Suppressor macrophage treated with lipopolysaccharide for 4 hours (primary cell): ENCODE measurements around the gene EIF4G3.
A peak's percentile ranks its signal among the peaks of the same experiment; 100 is the strongest.
"Not testable (repeated sequence)": the region's sequence is repeated elsewhere in the genome, so short reads cannot be mapped to it uniquely, and the experiment has no call there.

Experiments used
- DNase-seq: peaks from one replicate; pipeline ENCODE4 v3.0.0-alpha.2; 2020

The EIF4G3 gene, protein sequence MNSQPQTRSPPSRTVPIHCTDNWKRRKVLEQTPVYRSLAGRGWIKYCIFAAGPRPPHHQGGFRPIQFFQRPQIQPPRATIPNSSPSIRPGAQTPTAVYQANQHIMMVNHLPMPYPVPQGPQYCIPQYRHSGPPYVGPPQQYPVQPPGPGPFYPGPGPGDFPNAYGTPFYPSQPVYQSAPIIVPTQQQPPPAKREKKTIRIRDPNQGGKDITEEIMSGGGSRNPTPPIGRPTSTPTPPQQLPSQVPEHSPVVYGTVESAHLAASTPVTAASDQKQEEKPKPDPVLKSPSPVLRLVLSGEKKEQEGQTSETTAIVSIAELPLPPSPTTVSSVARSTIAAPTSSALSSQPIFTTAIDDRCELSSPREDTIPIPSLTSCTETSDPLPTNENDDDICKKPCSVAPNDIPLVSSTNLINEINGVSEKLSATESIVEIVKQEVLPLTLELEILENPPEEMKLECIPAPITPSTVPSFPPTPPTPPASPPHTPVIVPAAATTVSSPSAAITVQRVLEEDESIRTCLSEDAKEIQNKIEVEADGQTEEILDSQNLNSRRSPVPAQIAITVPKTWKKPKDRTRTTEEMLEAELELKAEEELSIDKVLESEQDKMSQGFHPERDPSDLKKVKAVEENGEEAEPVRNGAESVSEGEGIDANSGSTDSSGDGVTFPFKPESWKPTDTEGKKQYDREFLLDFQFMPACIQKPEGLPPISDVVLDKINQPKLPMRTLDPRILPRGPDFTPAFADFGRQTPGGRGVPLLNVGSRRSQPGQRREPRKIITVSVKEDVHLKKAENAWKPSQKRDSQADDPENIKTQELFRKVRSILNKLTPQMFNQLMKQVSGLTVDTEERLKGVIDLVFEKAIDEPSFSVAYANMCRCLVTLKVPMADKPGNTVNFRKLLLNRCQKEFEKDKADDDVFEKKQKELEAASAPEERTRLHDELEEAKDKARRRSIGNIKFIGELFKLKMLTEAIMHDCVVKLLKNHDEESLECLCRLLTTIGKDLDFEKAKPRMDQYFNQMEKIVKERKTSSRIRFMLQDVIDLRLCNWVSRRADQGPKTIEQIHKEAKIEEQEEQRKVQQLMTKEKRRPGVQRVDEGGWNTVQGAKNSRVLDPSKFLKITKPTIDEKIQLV (N-terminal part only)

DNA sequence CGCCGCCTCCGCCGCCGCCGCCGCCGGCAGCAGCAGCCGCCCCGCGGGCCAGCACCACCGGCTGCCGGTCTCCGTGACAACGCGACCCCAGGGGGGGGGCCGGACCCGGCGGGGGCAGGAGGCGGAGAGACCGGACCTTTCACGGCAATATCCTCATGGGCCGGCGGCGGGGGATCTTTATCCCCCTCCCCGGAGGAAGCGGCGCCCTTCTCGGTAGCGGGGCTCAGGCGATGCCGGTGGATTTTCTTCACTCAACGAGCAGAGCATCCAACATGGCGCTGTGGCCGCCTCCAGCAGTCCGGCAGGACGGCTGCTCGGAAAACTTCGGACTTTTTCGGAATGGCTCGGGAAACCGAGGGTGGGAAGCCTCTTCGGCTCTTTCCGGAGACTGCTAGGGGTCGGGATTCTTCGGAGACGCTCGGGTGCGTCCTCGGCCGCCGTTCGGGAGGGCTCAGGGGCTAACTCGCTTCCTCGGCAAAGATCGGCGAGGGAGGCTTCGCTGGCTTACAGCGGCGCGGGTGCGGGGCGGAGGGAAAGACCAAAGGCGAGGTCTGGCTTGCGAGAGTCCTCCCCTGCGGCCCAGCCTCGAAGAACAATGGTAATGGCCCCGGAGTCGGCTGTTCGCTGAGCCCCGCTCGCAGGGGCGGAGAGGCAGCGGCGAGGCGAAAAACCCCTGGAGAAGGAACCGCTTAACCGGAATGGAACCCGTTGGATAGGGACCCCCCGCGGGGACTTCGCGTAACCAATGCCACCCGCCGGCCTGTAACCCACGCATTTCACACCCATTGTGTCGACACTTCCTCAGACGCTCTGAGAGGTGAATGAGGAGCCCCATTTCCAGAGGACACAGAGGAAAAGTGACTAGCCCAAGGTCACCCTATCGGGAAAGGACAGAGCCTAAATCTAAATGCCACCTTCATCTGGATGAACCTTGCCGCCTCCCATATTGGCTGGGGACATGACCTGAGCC lies at the start of gene EIF4G3:
EIF4G3 (minus strand) TSS at position 312 of the 970 bp plus-strand sequence. CDS start 174,155 bp downstream, outside the sequence.
- DNase-seq = peak; percentile 99

DNA sequence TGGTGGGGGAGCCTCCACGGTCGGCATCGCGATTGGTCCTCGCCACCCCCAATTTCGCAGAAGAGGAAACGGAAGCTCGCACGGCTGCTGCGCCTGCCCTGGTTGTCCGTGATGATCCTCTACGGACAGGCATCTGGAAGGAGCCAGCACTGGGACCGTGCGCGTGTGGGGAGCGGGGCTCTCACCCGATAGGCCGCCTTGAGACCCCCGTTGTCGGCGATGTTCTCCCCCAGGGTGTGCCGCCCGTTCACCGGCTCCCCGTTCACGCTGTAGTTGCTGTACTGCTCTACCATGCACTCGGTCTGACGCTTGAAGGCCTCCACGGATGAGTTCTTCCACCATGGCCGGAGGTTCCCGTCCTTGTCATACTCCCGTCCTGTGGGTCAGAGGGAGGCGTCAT lies 48.4 kb upstream of the EIF4G3 start:
- DNase-seq = no peak

DNA sequence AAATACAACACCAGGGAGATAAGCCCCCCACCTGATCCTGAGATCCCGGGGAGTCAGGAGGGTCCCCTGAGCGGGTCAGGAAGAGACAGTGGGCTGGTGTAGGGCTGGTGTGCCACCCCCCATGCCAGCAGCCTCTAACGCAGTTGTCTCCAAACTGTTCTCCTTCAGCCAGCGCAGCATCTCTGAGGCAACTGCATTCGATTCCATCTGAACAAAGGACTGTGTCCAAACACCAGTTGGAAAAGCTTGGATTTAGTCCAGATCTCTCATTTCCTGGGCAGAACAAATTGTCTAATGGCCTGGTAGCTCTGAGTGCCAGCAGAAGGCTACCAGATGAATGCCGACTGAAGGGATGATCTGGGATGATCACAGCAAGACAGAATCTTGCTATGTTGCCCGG lies 44.1 kb upstream of the EIF4G3 start:
- DNase-seq = no peak

DNA sequence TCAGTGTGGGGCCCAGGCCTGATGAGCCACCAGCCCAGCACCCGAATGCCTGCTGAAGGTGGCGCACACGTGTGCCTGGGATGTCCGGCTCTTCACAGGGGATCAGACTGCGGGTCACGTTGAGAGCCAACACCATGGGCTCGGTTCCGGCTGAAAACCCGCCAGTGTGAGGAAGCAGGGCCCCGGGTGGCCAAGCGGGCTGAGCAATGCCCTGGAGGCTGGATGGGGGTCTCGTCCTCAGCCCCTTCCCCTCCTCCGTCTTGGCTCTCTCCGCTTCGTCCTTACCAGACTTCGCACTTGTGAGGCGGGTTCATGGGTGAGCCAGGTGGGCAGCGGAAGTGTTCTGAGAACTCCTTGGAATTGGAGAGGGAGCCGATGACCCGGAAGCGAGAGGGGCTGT lies 43.0 kb upstream of the EIF4G3 start:
- no peak for DNase-seq

DNA sequence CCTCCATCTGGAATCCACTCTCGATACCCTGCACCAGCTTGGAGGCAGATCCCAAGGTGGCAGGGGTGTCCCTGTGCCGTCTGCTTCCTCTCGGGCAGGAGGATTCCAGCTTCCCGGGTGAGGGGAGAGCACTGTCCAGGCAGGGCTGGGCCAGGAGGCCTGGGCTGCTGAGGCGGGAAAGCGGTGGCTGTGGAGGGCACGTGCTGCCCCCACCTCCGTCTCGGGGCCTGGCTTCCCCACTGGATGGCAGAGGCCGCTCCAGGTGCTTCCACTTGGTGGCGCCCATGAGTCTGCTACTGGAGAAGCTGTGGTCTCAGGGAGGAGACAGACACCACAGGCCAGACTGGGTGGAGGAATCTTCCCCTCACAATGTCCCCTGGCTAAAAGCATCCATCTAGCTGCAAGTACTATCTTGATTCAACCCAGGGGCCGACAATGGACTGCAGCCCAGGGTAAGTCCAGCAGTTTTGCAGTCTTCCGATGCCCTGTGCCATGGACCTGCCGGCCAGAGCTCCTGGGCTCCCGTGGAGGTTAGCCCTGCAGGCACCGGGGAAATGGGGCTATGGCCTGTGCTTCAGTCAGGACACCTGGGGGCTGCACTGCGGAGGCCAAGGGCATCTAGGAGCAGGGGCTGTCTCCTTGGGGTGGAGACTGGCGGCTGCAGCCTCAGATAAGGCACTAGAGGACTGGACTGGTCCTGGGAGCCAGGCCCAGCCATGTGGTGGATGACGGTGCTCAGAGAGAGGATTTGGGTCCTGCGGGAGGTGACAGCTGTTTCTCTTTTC lies 41.3 kb upstream of the EIF4G3 start:
- DNase-seq = peak; percentile 43

DNA sequence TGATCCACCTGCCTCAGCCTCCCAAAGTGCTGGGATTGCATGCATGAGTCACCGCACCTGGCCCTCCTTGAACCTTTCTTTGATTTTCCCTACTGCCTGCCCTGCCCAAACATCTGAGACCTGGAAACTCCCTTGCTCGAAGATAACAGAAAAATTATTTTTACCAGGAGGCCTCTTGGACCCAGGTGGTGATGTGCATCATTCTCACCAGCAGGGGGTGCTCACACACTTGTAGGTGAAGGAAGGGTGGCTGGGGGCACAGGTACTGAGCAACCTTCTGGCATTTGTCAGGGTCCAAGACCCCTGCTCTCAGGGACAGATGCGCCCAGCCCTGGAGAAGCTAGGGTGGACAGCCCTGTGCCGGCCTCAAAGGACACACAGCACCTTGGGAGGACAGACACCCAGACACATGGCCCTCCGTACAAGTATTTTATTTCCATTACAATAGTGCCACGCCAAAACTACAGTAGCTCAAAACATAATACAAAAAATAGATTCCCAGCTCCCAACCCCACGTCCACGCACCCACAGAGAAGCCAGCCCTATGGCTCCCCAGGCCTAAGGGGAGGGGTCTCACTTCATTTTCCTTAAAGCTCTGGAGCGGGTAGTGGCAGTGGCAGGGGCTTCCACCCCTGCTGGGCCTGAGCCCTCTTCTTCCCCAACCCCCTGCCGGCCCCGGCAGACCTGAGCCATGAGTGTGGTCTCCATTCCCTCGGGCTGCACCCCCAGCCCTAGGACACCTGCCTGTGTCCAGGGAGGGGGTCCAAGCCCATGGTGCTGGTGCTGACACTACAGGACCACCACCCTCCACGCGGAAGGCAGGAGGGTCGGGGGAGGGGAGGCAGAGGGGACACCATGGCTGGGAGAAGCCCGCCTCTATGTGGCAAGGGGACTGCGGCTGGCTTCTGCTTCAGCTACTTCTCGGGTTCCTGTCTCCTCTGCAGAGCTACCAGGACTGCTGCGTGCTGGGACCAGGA lies 40.4 kb upstream of the EIF4G3 start:
- DNase-seq = peak; percentile 69

DNA sequence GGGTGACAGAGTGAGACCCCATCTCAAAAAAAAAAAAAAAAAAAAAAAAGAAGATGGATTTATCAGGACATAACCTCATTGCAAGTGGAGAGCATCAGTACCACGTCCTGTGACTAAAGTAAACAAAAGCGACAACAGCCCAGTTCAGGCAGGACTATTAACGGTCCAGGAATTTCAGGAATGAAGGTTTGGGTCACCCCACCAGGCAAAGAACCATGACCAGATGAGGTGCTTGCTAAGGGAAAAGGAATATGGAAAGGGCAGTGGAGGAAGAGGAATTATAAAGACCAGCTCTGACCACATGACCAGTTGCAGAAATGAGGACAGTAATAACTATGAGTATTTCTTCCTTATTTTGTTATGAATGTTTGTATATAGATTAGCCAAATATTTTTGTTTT lies 35.4 kb upstream of the EIF4G3 start:
- DNase-seq = no peak

DNA sequence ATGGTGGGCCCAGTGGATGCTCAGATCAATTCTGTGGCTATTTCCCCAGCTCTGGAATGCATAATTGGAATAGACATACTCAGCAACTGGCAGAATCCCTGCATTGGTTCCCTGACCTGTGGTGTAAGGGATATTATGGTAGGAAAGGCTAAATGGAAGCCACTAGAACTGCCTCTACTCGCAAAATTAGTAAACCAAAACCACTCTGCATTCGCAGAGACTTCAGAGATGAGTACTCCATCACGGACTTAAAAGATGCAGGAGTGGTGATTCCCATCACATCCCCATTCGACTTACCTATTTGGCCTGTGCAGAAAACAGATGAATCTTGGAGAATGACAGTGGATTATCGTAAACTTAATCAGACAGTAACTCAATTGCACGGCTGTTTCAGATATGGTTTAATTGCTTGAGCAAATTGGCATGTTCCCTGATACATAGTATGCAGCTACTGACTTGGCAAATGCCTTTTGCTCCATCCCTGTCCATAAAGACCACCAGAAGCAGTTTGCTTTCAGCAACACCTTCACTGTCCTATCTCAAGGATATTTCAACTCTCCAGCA lies 31.5 kb upstream of the EIF4G3 start:
- DNase-seq = not testable (repeated sequence)

DNA sequence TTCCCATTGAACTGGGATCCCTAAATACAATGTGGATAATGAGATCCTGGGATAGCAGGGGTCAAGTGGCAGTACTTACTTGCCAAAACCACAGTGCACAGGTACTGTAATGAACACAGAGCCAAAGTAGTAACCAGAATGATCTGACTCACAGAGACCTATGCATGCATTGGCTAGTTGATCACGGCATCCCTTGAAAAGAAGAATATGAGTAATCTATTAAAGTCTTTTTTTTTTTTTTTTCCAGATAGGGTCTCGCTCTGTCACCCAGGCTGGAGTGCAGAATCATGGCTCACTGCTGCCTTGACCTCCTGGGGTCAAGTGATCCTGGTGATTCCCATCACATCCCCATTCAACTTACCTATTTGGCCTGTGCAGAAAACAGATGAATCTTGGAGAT lies 29.4 kb upstream of the EIF4G3 start:
- DNase-seq = no peak

DNA sequence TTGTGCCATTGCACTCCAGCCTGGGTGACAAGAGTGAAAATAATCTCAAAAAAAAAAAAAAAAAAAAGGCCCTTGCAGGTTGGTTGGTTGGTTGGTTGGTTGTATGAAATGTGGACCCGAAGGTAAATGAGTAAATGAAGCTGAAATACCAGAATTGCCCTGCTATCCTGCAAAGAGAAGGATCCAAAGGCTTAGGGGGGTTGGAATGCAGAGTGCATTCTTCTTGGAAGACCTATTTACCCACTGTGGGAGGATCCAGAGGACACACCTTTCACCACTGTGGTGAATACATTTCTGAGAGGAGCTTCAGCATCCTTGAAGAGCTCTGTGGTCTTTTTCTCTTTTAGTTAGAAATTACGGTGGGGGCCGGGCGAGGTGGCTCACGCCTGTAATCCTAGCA lies 28.7 kb upstream of the EIF4G3 start:
- DNase-seq = no peak

DNA sequence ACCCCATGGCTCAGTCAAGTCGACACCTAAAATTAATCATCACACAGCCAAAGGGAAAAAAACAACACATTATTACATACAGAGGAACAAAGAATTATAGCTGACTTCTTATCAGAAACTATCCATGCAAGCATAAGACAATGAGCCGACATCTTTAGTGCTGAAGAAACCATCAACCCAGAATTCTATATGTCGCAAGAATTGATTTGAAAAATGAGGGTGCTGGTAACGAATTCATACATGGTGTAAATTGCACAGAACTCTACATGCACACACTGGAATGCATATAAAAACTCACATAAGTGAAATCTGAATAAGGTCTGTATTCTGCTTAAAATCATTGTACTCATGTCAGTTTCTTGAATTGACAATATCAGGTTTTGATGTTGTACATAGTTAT lies 25.0 kb upstream of the EIF4G3 start:
- DNase-seq = no peak

DNA sequence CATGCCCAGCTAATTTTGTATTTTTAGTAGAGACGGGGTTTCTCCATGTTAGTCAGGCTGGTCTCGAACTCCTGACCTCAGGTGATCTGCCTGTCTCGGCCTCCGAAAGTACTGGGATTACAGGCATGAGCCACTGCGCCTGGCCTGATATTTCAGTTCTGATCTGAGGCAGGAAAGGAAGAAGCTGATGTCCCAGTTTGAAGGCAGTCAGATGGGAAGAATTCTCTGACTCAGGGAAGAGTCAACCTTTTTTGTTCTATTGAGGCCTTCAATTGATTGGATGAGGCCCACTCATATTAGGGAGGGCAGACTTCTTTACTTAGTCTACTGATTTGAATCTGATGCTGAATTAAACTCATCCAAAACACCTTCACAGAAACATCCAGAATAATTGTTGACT lies 24.5 kb upstream of the EIF4G3 start:
- not testable (repeated sequence) for DNase-seq

DNA sequence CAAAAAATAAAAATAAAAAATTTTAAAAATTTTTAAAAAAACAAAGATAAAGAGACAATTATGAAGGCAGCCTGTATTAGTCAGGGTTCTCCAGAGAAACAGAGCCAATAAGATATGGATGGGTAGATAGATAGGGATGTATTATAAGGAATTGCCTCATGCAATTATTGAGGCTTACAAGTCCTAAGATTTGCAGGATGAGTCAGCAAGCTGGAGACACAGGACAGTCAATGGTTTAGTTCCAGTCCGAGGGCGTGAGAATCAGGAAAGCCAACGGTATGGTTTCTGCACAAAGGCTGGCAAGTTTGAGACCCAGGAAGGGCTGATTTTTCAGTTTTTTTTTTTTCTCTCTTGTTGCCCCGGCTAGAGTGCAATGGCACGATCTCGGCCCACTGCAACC lies 24.1 kb upstream of the EIF4G3 start:
- DNase-seq = no peak

DNA sequence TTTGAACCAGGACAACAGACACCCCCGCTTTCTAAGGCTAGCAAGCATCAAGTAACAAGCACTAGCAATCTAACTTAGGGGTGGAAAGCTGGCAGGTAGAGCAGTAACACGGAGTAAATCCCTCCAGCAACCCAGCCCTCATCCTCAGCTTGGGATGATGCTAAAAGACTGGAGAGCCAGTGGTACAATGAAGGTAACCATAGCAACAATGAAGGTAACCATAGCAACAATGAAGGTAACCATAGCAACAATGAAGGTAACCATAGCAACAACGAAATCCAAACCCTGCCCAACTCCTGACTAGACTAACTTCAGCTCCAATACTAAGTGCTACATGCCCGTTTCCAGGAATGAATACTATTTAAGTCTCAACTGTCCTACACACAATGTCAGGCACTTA lies 22.2 kb upstream of the EIF4G3 start:
- DNase-seq = no peak

DNA sequence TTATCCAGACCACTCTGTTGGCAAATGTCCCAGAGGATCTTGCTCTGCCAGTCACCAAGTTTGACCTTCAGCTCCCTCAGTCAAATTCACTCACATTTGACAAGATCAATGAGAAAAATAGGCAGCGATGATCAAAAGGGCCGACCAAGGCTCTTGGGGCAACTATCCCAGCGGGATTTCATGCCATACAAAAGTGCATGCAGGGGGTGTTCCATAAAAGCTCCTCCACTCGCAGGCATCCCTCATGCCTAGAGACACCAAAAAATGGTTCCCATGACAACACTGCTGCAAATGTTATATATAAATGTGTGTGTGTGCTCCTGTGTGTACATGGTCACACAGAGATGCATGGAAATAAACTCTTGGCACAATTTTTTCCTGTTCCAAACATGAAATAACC lies 16.2 kb upstream of the EIF4G3 start:
- DNase-seq = no peak

DNA sequence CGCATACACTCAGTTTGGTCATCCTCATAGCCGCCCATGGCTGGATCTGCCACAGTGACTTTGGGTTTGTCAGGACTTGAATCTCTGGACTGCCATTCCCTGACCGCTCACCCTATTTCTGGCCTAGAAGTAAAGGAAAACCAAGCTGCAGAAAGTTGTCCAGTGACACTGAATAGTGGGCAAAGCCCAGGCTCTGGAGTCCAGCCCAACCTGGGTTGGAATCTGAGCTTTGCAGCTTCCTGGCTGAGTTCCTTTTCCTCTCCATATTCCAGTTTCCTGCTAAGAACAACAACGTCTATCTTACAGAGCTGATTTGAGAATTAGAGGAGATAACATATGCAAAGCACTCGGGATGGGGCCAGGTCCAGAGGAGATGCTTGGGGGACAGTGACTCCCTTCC lies 15.6 kb upstream of the EIF4G3 start:
- no peak for DNase-seq

DNA sequence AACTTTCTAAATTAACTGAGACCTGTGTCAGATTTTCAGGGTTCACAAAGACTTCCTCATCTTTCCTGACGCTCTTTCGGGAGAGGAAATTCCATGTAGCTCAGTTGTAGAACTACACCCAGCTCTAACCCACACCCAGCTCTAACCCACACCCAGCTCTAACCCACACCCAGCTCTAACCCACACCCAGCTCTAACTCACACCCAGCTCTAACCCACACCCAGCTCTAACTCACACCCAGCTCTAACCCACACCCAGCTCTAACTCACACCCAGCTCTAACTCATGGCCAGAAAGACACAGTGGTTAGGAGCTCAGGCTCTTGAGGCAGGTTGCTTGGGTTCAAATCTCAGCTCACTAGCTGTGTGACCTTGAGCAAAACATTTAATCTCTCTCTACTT lies 14.1 kb upstream of the EIF4G3 start:
- not testable (repeated sequence) for DNase-seq

DNA sequence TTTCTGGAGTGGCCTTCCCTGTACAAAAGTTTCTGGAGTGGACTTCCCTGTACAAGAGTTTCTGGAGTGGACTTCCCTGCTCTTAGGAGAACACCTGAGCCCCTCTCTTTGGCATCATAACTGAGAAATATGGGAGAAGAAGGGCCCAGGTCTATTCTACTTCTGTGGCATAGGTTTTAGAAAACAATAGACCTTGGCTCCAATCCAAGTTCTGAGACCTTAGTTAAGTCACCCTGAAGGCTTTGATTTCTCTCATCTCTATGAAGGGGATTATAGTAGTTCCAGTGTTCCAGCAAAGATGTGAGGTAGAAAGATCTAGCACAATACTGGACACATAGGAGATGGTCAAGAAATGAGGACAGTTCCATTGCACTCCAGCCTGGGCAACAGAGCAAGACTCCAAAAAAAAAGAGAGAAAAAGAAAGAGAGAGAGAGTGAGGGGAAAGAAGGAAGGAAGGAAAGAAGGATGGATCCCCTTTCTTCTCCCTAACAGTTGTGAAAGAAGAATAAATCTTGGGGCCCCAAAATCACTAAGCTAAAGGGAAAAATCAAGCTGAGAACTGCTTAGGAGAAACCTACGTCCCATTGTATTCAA lies 13.3 kb upstream of the EIF4G3 start:
- no peak for DNase-seq

DNA sequence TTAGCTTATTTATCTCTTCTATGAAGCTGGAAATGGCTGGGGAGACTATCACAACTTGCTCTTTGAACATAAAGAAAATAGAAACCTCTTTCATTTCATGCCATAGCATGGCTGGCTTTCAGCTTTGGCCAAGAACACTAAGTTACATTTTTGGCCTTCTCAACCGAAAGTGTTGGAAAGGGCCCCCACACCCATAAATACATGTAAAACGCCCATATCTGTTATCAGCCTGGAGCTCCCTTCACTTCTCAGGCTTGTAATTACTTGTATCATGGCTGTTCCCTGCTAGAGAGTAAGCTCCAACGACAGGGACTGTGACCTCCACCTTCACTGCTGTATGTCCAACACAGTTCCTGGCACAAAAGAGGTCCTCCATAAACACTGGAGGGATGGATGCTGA lies 12.7 kb upstream of the EIF4G3 start:
- no peak for DNase-seq
